IMR-90 (cell line): ENCODE results near the gene BSCL2. TPM values are rescaled to one million over a fixed set of nuclear protein-coding genes. Genes with fewer than 3 reads are reported as not detected.

Experiments
- ATAC-seq: fragments of 200-7000 bp; cut with Tn5 transposase; 2 replicates; pipeline ENCODE4 v1.9.1; 2020; ENCODE audit warnings: low read depth, mild to moderate bottlenecking, moderate library complexity
- BruUV-seq: library from RNA; stranded (reverse); fragments of 400-500 nt; replicated peaks from 2 replicates; lab custom pipeline; 2021; lab: Mats Ljungman, UMichigan
- CTCF ChIA-PET: fragments of 300-600 bp; formaldehyde crosslinking; extraction: SDS; loops from one replicate; lab custom pipeline; 2021; ENCODE audit warnings: antibody characterized with exemption; lab: Yijun Ruan, JAX
- POLR2A ChIA-PET: fragments of 300-600 bp; sonication (Branson Sonifier 250); formaldehyde crosslinking; loops from one replicate; lab custom pipeline; 2022; ENCODE audit warnings: antibody characterized with exemption; ENCODE audit not compliant: unreplicated experiment; lab: Charles Lee
- DNase-seq: peaks from one replicate; pipeline ENCODE4 v3.0.0; 2013
- H2AFZ ChIP-seq: replicated peaks from 2 replicates; pipeline ENCODE3; 2013; ENCODE audit warnings: low read length, mild to moderate bottlenecking; ENCODE audit not compliant: poor library complexity
- H2AK5ac ChIP-seq: 2 replicates; pipeline ENCODE4 v1.6.1; 2013; ENCODE audit warnings: low read depth, low read length, inconsistent platforms
- H2AK9ac ChIP-seq: replicated peaks from 2 replicates; pipeline ENCODE3; 2013; ENCODE audit warnings: mild to moderate bottlenecking, low read depth, low read length, moderate library complexity; ENCODE audit not compliant: poor library complexity
- H2BK120ac ChIP-seq: 2 replicates; pipeline ENCODE4 v1.6.1; 2013; ENCODE audit warnings: low read depth, low read length, inconsistent platforms
- H2BK15ac ChIP-seq: 3 replicates; pipeline ENCODE4 v1.6.1; 2013; ENCODE audit warnings: low read depth, low read length, inconsistent platforms
- H2BK20ac ChIP-seq: 2 replicates; pipeline ENCODE4 v1.6.1; 2013; ENCODE audit warnings: low read depth, mild to moderate bottlenecking, inconsistent platforms, low read length, moderate library complexity
- H2BK5ac ChIP-seq: 2 replicates; pipeline ENCODE4 v1.6.1; 2013; ENCODE audit warnings: mild to moderate bottlenecking, low read depth, low read length, inconsistent platforms; ENCODE audit not compliant: poor library complexity, severe bottlenecking
- H3K14ac ChIP-seq: replicated peaks from 2 replicates; pipeline ENCODE4 v1.6.1; 2013; ENCODE audit warnings: low read depth, low read length, inconsistent platforms
- H3K18ac ChIP-seq: 2 replicates; pipeline ENCODE4 v1.6.1; 2013; ENCODE audit warnings: low read depth, low read length, control low read depth
- H3K23ac ChIP-seq: 2 replicates; pipeline ENCODE4 v1.6.1; 2013; ENCODE audit warnings: low read depth, low read length, inconsistent platforms
- H3K27ac ChIP-seq: 2 replicates; pipeline ENCODE4 v1.5.1; 2013; ENCODE audit warnings: mild to moderate bottlenecking, control low read depth, low read length; ENCODE audit not compliant: insufficient read depth
- H3K27me3 ChIP-seq: 2 replicates; pipeline ENCODE4 v1.6.1; 2013; ENCODE audit warnings: low read length; ENCODE audit not compliant: control insufficient read depth, insufficient read depth
- H3K36me3 ChIP-seq: 2 replicates; pipeline ENCODE4 v1.6.1; 2013; ENCODE audit warnings: low read length, mixed read lengths; ENCODE audit not compliant: control insufficient read depth, insufficient read depth
- H3K4ac ChIP-seq: 2 replicates; pipeline ENCODE4 v1.6.1; 2013; ENCODE audit warnings: low read depth, low read length, inconsistent platforms
- H3K4me1 ChIP-seq: 2 replicates; pipeline ENCODE4 v1.6.1; 2013; ENCODE audit warnings: low read length, mixed read lengths; ENCODE audit not compliant: control insufficient read depth, insufficient read depth
- H3K4me2 ChIP-seq: 2 replicates; pipeline ENCODE4 v1.6.1; 2013; ENCODE audit warnings: low read depth, mild to moderate bottlenecking, control low read depth, low read length, moderate library complexity
- H3K4me3 ChIP-seq: 2 replicates; pipeline ENCODE4 v1.5.1; 2013; ENCODE audit warnings: low read depth, mild to moderate bottlenecking, control low read depth, low read length, moderate library complexity; ENCODE audit not compliant: insufficient read depth
- H3K56ac ChIP-seq: 2 replicates; pipeline ENCODE4 v1.6.1; 2013; ENCODE audit warnings: low read length, inconsistent platforms; ENCODE audit not compliant: insufficient read depth; ENCODE audit errors: extremely low read depth
- H3K79me1 ChIP-seq, 2 experiments: 2 replicates each; pipeline ENCODE4 v1.6.1; 2013; ENCODE audit warnings: low read length in 2 of 2, inconsistent platforms in 1 of 2, low read depth in 1 of 2
- H3K9ac ChIP-seq: 2 replicates; pipeline ENCODE4 v1.6.1; 2013; ENCODE audit warnings: low read depth, low read length, control low read depth
- H3K9me1 ChIP-seq: 2 replicates; pipeline ENCODE4 v1.6.1; 2013; ENCODE audit warnings: low read length, inconsistent platforms; ENCODE audit not compliant: insufficient read depth
- H3K9me3 ChIP-seq: 2 replicates; pipeline ENCODE4 v1.6.1; 2013; ENCODE audit warnings: low read length; ENCODE audit not compliant: control insufficient read depth, insufficient read depth
- H4K20me1 ChIP-seq: 2 replicates; pipeline ENCODE4 v1.6.1; 2013; ENCODE audit warnings: low read length, inconsistent platforms; ENCODE audit not compliant: insufficient read depth
- H4K5ac ChIP-seq: 2 replicates; pipeline ENCODE4 v1.6.1; 2013; ENCODE audit warnings: mild to moderate bottlenecking, low read depth, low read length, control low read depth
- H4K8ac ChIP-seq, 2 experiments: 2 replicates each; pipeline ENCODE4 v1.6.1; 2013; ENCODE audit warnings: low read depth in 2 of 2, low read length in 2 of 2, control low read depth in 1 of 2, inconsistent platforms in 1 of 2
- H4K91ac ChIP-seq: 2 replicates; pipeline ENCODE4 v1.6.1; 2013; ENCODE audit warnings: low read depth, low read length, inconsistent platforms; ENCODE audit not compliant: insufficient read depth
- CEBPB ChIP-seq: IDR thresholded peaks from 2 replicates; pipeline ENCODE4 v1.6.1; 2012; ENCODE audit warnings: low read depth, low read length, improper control_type of control experiment
- CHD1 ChIP-seq: IDR thresholded peaks from 2 replicates; pipeline ENCODE4 v1.6.1; 2012; ENCODE audit warnings: low read depth, low read length, improper control_type of control experiment
- MAFK ChIP-seq: IDR thresholded peaks from 2 replicates; pipeline ENCODE4 v1.6.1; 2012; ENCODE audit warnings: low read depth, low read length, improper control_type of control experiment
- MAZ ChIP-seq: IDR thresholded peaks from 2 replicates; pipeline ENCODE4 v1.6.1; 2012; ENCODE audit warnings: low read depth, mild to moderate bottlenecking, low read length, improper control_type of control experiment, moderate library complexity, borderline replicate concordance
- NFE2L2 ChIP-seq: fragments of 150-350 bp; IDR thresholded peaks from 2 replicates; pipeline ENCODE4 v1.6.1; 2016; ENCODE audit warnings: low read depth, mild to moderate bottlenecking, low read length
- POLR2A ChIP-seq: IDR thresholded peaks from 2 replicates; pipeline ENCODE4 v1.6.1; 2012; ENCODE audit warnings: mild to moderate bottlenecking, low read depth, low read length
- RAD21 ChIP-seq: IDR thresholded peaks from 2 replicates; pipeline ENCODE4 v1.6.1; 2012; ENCODE audit warnings: low read length, improper control_type of control experiment
- SMC3 ChIP-seq: fragments of 150-350 bp; IDR thresholded peaks from 2 replicates; pipeline ENCODE4 v1.6.1; 2016; ENCODE audit warnings: low read depth, mild to moderate bottlenecking, antibody characterized with exemption, low read length, moderate library complexity
- WGBS, 2 experiments: methylation state at CpG; one replicate each; pipeline versions ENCODE4 v1.1.5 to v1.1.7; 2013; ENCODE audit warnings: missing lambda C conversion rate in 2 of 2; ENCODE audit not compliant: insufficient read length in 1 of 2; ENCODE audit errors: extremely low coverage in 2 of 2; 5-methylcytosine and 5-hydroxymethylcytosine counted together
- dilution Hi-C: fragments of 300-500 bp; cut with HindIII; formaldehyde crosslinking; loops from one replicate; pipeline ENCODE4 v1.14.3; 2018; ENCODE audit warnings: low sequenced_read_pairs; ENCODE audit not compliant: unreplicated experiment
- in situ Hi-C: fragments of 300-500 bp; cut with MboI; formaldehyde crosslinking; loops from 3 replicates; pipeline ENCODE4 v1.14.3; 2019; ENCODE audit warnings: low sequenced_read_pairs, inconsistent platforms, mixed read lengths
- intact Hi-C: fragments of 100-400 bp; cut with micrococcal nuclease; formaldehyde crosslinking; loops from 2 replicates; pipeline ENCODE4 v1.10.0; 2022
- polyA plus RNA-seq, 3 experiments: library from polyadenylated mRNA; depleted of rRNA; stranded (reverse); fragments of >200 nt; gene quantifications; 2 replicates each; pipeline ENCODE4 v1.2.3, GENCODE V29; 2012; ENCODE audit warnings: low replicate concordance in 1 of 3
- total RNA-seq: library from RNA; depleted of rRNA; stranded (reverse); fragments of >200 nt; gene quantifications from 2 replicates; pipeline ENCODE4 v1.2.3, GENCODE V29; 2012
- TF ChIP-seq, protein P1 (sequence below): fragments of 150-350 bp; IDR thresholded peaks from 2 replicates; pipeline ENCODE4 v1.6.1; 2016; ENCODE audit warnings: low read depth, mild to moderate bottlenecking, low read length, moderate library complexity, borderline replicate concordance

BSCL2 gene
- total and polyA plus RNA-seq, 2 of the 4 experiments (the other 2 are of a cell fraction) = 26.2 to 47.1 TPM

DNA sequence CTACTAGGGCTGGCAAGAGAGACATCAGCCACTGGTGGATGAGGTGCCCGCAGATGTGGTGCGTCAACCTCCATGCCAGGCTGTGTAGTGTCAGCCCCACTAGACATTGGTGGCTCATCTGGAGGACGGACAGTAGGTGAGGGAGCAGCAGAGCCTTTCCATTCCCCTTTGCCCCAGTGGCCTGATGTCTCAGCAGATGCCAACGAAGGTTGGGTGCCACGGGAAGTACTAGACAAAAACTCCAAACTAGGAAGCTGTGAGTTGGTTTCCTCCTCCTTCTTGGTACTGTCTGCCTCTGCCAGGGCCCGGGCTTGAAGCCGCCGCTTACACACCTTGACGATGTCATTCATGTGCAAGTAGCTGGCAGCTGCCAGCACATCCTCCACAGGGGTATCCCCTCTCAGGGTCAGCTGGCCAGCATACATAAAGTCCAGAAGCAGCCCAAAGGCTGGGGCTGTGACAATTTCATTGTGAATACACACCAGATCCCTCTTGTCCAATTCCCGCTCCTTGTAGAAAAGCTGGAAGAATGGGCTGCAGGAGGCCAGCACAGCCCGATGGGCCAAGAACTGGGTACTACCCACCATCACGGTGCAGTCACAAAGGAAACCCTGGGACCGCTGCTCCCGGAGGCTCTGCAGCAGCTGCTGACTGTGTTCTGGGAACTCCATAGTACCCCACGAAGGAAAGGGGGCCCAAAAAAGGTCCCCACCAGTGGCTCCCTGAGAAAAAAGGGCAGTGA lies 45.9 kb upstream of the BSCL2 start:
- intact Hi-C loops = no loop called here
- H3K27ac ChIP-seq = no peak overlapping the region
- WGBS, 2 experiments = 85% methylated on average over 5 of the region's 15 CpGs; no CpG with 5 or more reads in 1 of the 2 experiments

More for the DNA sequence above, 45.9 kb upstream of the BSCL2 start:
- TSS peak; percentile 69 for BruUV-seq
- Histone ChIP-seq H3K27me3 (no peaks in the 10 kb centered on the region), H3K36me3 (peaks cover 13% of the 10 kb centered on the region), H2BK20ac (no peak overlapping the region), H2BK15ac (no peak overlapping the region), H3K4me1 (no peaks in the 10 kb centered on the region), H3K9me3 (no peaks in the 10 kb centered on the region), H3K79me1 (peaks cover 20 to 41% of the 10 kb centered on the region in 2 experiments), H3K14ac (no peak overlapping the region), H4K8ac (peak overlapping the region; percentile 70 to 100), H3K9me1 (peaks cover 3% of the 10 kb centered on the region; the same call in 1 of the 2 replicates), H2AK5ac (peak overlapping the region; percentile 27; the same call in 1 of the 2 replicates), H2BK120ac (no peak overlapping the region), H3K4me2 (peak overlapping the region; percentile 35), H2AK9ac (peak overlapping the region; percentile 79), H3K18ac (no peak overlapping the region), H3K9ac (no peak overlapping the region), H4K20me1 (no peaks in the 10 kb centered on the region), H3K23ac (no peak overlapping the region), H3K4me3 (peak overlapping the region; percentile 53), H4K91ac (0 out of 2 replicates have a peak overlapping the region, but pooled peaks have one; percentile 22), H2BK5ac (no peak overlapping the region), H3K56ac (no peak overlapping the region), H2AFZ (peak overlapping the region; percentile 75), H3K4ac (peak overlapping the region; percentile 28), H4K5ac (peak overlapping the region; percentile 35; the same call in 1 of the 2 replicates)
- ChIA-PET POLR2A (interaction anchor here (0.6 to 1.5 kb wide), 7 partner anchors 8 to 102 kb away, joined by 3 to 8 read pairs (median 5); partner anchors contain the start of genes HNRNPUL2 and TAF6L), CTCF (interaction anchor here (0.5 to 1.5 kb wide), 2 partner anchors 12 to 33 kb away, joined by 4 read pairs; partner anchors contain the start of gene TMEM179B)
- ATAC-seq (no peak), DNase-seq (no peak)
- in situ Hi-C loops (no loop called here), dilution Hi-C loops (no loop called here)
- no peak for TF ChIP-seq NFE2L2
- TF ChIP-seq RAD21 = no peak
- no peak for TF ChIP-seq SMC3
- TF ChIP-seq MAZ = no peak
- TF ChIP-seq, protein P1, sequence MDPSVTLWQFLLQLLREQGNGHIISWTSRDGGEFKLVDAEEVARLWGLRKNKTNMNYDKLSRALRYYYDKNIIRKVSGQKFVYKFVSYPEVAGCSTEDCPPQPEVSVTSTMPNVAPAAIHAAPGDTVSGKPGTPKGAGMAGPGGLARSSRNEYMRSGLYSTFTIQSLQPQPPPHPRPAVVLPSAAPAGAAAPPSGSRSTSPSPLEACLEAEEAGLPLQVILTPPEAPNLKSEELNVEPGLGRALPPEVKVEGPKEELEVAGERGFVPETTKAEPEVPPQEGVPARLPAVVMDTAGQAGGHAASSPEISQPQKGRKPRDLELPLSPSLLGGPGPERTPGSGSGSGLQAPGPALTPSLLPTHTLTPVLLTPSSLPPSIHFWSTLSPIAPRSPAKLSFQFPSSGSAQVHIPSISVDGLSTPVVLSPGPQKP = no peak
- TF ChIP-seq CHD1 = no peak
- no peak for TF ChIP-seq POLR2A
- no peak for TF ChIP-seq MAFK
- TF ChIP-seq CEBPB = no peak
